CD14-positive monocyte (primary cell): ENCODE data around the gene CDH22. TPM values are rescaled to one million over a fixed set of nuclear protein-coding genes. Genes with fewer than 3 reads are reported as not detected.

Source experiments
- DNase-seq, 3 donors: peaks; one replicate each; pipeline ENCODE4 v3.0.0-alpha.2; 2011 to 2022
- H2AFZ ChIP-seq: 2 replicates; pipeline ENCODE4 v1.6.0; 2012; ENCODE audit warnings: mild to moderate bottlenecking, low read depth, low read length, inconsistent platforms; ENCODE audit not compliant: insufficient read depth, poor library complexity, severe bottlenecking
- H3K27ac ChIP-seq, 2 donors: 1 replicate in 1 of 2; 2 replicates in 1 of 2; pipeline ENCODE4 v1.5.1; 2012 to 2013; ENCODE audit warnings: low read length in 2 of 2, control low read depth in 1 of 2, inconsistent platforms in 1 of 2, low read depth in 1 of 2, mild to moderate bottlenecking in 1 of 2
- H3K27me3 ChIP-seq, 2 donors: one replicate each; pipeline versions ENCODE4 v1.6.0 to v1.6.1; 2011 to 2013; ENCODE audit warnings: low read length in 2 of 2; ENCODE audit not compliant: control insufficient read depth in 2 of 2, insufficient read depth in 2 of 2
- H3K36me3 ChIP-seq, 2 donors: replicated peaks in 1 of 2; 1 replicate in 1 of 2; 2 replicates in 1 of 2; pipeline versions ENCODE4 v1.5.1 to v1.6.1; 2012 to 2013; ENCODE audit warnings: low read length in 2 of 2, control low read depth in 1 of 2, inconsistent platforms in 1 of 2, mild to moderate bottlenecking in 1 of 2; ENCODE audit not compliant: insufficient read depth in 2 of 2, control insufficient read depth in 1 of 2
- H3K4me1 ChIP-seq, 2 donors: 1 replicate in 1 of 2; 2 replicates in 1 of 2; pipeline versions ENCODE4 v1.5.1 to v1.6.1; 2012 to 2013; ENCODE audit warnings: low read length in 2 of 2, control low read depth in 1 of 2, inconsistent platforms in 1 of 2, mild to moderate bottlenecking in 1 of 2, moderate library complexity in 1 of 2; ENCODE audit not compliant: insufficient read depth in 2 of 2, control insufficient read depth in 1 of 2
- H3K4me2 ChIP-seq: replicated peaks from 2 replicates; pipeline ENCODE3; 2012; ENCODE audit warnings: low read length, moderate library complexity, mild to moderate bottlenecking; ENCODE audit not compliant: poor library complexity, severe bottlenecking; ENCODE audit errors: extremely low read depth
- H3K4me3 ChIP-seq, 3 experiments: fragments of 200-600 bp in 1 of 3; sonication (generic) in 1 of 3; replicated peaks in 1 of 3; 1 replicate in 2 of 3; 2 replicates in 1 of 3; pipeline ENCODE4 v1.5.1; 2011 to 2013; ENCODE audit warnings: low read length in 3 of 3, mild to moderate bottlenecking in 3 of 3, control low read depth in 2 of 3, low read depth in 2 of 3, inconsistent platforms in 1 of 3, moderate library complexity in 1 of 3
- H3K79me2 ChIP-seq: 2 replicates; pipeline ENCODE4 v1.6.0; 2012; ENCODE audit warnings: mild to moderate bottlenecking, control low read depth, inconsistent platforms, low read length, moderate library complexity; ENCODE audit not compliant: insufficient read depth
- H3K9ac ChIP-seq: 2 replicates; pipeline ENCODE4 v1.6.0; 2017; ENCODE audit warnings: low read length, mild to moderate bottlenecking; ENCODE audit not compliant: insufficient read depth, poor library complexity, severe bottlenecking
- H3K9me3 ChIP-seq, 2 donors: replicated peaks in 1 of 2; 1 replicate in 1 of 2; 2 replicates in 1 of 2; pipeline versions ENCODE4 v1.5.1 to v1.6.1; 2012 to 2013; ENCODE audit warnings: low read length in 2 of 2, control low read depth in 1 of 2; ENCODE audit not compliant: control insufficient read depth in 1 of 2, insufficient read depth in 1 of 2
- H4K20me1 ChIP-seq: 2 replicates; pipeline ENCODE4 v1.6.0; 2012; ENCODE audit warnings: mild to moderate bottlenecking, low read length, control low read depth, moderate library complexity; ENCODE audit not compliant: insufficient read depth
- H3K27ac Mint-ChIP-seq, 7 donors: one replicate each; pipeline ENCODE4 v1.8.0; 2020; ENCODE audit warnings: mild to moderate bottlenecking in 7 of 7, mixed read lengths in 7 of 7, moderate library complexity in 6 of 7, inconsistent platforms in 2 of 7
- H3K27me3 Mint-ChIP-seq, 3 donors: one replicate each; pipeline ENCODE4 v1.8.0; 2021 to 2022; ENCODE audit warnings: low read depth in 3 of 3, mild to moderate bottlenecking in 3 of 3, mixed read lengths in 3 of 3, moderate library complexity in 3 of 3, inconsistent platforms in 1 of 3
- H3K36me3 Mint-ChIP-seq, 2 donors: one replicate each; pipeline ENCODE4 v1.8.0; 2020; ENCODE audit warnings: mixed read lengths in 2 of 2, inconsistent platforms in 1 of 2, mild to moderate bottlenecking in 1 of 2
- H3K4me1 Mint-ChIP-seq: one replicate; pipeline ENCODE4 v1.8.0; 2020; ENCODE audit warnings: mild to moderate bottlenecking, mixed read lengths
- H3K4me3 Mint-ChIP-seq, 2 donors: one replicate each; pipeline ENCODE4 v1.8.0; 2020; ENCODE audit warnings: mild to moderate bottlenecking in 2 of 2, mixed read lengths in 2 of 2, moderate library complexity in 1 of 2
- H3K9me3 Mint-ChIP-seq, 7 donors: one replicate each; pipeline ENCODE4 v1.8.0; 2020 to 2022; ENCODE audit warnings: mixed read lengths in 7 of 7, mild to moderate bottlenecking in 6 of 7, moderate library complexity in 6 of 7, inconsistent platforms in 2 of 7
- WGBS: methylation state at CpG from one replicate; pipeline ENCODE4 v1.1.5; 2013; ENCODE audit warnings: missing lambda C conversion rate; ENCODE audit not compliant: insufficient coverage; 5-methylcytosine and 5-hydroxymethylcytosine counted together
- intact Hi-C, 2 donors: fragments of 100-400 bp; cut with micrococcal nuclease; formaldehyde crosslinking; loops; one replicate each; pipeline versions ENCODE4 v1.15.0 to v1.15.1; 2023
- polyA plus RNA-seq, 3 donors: library from polyadenylated mRNA; depleted of rRNA in 1 of 3; unstranded in 2 of 3; stranded (reverse) in 1 of 3; fragments of 300-500 nt in 2 of 3; fragments of >200 nt in 1 of 3; fragmentation: Illumina TruSeq in 2 of 3; gene quantifications; 1 replicate in 2 of 3; 2 replicates in 1 of 3; pipeline ENCODE4 v1.2.3, GENCODE V29; 2012 to 2021
- TF ChIP-seq, protein P1 (sequence below): fragments of 200-600 bp; IDR thresholded peaks from one replicate; pipeline ENCODE4 v1.8.0; 2022; ENCODE audit warnings: antibody characterized with exemption, mild to moderate bottlenecking

Gene CDH22
- polyA plus RNA-seq, 3 donors, result not detected

DNA sequence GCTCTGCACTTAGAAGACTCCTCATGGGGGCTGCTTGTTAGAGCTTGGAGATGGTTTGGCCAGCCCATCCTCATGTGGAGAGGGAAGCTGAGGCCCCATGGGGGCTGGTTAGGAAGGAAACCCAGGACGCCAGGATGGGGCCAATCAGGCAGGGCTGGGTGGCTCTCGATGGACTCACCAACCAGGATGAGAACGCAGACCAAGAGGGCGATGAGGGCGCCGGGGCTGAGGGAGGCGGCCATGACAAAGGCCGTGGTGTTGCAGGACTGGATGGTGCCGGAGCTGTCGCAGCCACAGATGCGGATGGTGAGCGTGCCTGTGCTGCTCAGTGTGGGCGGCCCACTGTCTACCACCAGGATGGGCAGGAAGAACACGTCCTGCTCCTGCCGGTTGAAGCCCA, 130.5 kb downstream of the CDH22 start:
- Histone ChIP-seq H3K9ac (no peak overlapping the region), H3K36me3 (no peaks in the 10 kb centered on the region), H4K20me1 (no peaks in the 10 kb centered on the region), H3K27me3 (peaks cover 26 to 34% of the 10 kb centered on the region in 2 donors), H3K9me3 (peaks cover 0 to 4% of the 10 kb centered on the region in 2 donors), H3K79me2 (no peaks in the 10 kb centered on the region), H3K4me3 (no peak overlapping the region), H3K27ac (no peak overlapping the region), H3K4me2 (no peak overlapping the region), H3K4me1 (no peaks in the 10 kb centered on the region), H2AFZ (no peak overlapping the region)
- Mint-ChIP-seq H3K4me3 (no peak overlapping the region), H3K27me3 (peaks cover 57 to 67% (median 63%) of the 10 kb centered on the region in 3 donors), H3K27ac (no peak overlapping the region), H3K4me1 (peaks cover 4% of the 10 kb centered on the region), H3K9me3 (peaks cover 0 to 12% (median 2%) of the 10 kb centered on the region in 7 donors), H3K36me3 (no peaks in the 10 kb centered on the region)
- intact Hi-C loops, result loop anchor here (10.0 kb wide), 2 partner anchors 153 to 163 kb away; partner anchors contain the start of gene SLC12A5 (in 1 of the 2)
- no peak for DNase-seq
- whole genome bisulfite sequencing, result 93% methylated on average over 15 of the region's 15 CpGs
- TF ChIP-seq, protein P1, sequence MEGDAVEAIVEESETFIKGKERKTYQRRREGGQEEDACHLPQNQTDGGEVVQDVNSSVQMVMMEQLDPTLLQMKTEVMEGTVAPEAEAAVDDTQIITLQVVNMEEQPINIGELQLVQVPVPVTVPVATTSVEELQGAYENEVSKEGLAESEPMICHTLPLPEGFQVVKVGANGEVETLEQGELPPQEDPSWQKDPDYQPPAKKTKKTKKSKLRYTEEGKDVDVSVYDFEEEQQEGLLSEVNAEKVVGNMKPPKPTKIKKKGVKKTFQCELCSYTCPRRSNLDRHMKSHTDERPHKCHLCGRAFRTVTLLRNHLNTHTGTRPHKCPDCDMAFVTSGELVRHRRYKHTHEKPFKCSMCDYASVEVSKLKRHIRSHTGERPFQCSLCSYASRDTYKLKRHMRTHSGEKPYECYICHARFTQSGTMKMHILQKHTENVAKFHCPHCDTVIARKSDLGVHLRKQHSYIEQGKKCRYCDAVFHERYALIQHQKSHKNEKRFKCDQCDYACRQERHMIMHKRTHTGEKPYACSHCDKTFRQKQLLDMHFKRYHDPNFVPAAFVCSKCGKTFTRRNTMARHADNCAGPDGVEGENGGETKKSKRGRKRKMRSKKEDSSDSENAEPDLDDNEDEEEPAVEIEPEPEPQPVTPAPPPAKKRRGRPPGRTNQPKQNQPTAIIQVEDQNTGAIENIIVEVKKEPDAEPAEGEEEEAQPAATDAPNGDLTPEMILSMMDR, result no peak

DNA sequence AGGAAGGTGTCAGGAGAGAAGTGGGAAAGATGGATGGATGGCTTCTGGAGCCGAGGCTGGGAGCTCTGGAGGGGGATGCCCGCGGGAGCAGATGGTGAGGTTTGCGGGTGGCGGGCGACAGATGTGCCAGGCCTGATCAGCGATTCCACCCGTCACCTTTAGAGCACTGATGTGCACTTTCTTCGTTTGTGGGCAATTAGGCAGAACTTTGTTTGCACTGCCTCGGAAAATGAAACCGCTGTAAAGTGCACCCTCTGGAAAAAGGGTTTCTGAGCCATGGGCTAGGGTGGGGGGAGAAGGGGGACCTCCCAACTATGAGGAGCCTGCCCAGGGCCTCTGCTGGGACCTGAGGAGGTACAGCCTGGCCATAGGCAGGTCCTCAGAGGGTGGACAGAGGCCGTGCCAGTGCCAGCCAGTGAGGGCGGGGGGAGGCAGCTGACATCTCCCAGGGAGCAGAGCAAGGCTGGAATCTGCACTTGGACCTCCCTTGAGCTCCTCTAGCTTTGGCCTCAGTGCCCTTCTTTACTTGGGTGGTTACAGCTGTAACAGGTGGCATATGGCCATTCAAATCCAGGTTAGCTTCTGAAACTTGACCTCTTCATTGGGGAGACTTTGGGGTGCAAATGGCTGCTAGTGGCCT, 131.4 kb downstream of the CDH22 start:
- H3K4me1 Mint-ChIP-seq, result peaks cover 7% of the 10 kb centered on the region
- TF ChIP-seq, protein P1, result no peak
- no peak overlapping the region for H3K27ac ChIP-seq
- no peaks in the 10 kb centered on the region for H3K36me3 Mint-ChIP-seq
- peaks cover 60 to 71% (median 70%) of the 10 kb centered on the region in 3 donors for H3K27me3 Mint-ChIP-seq
- no peak overlapping the region for H2AFZ ChIP-seq
- 91% methylated on average over 13 of the region's 13 CpGs for WGBS
- no peak overlapping the region for H3K9ac ChIP-seq
- H3K27ac Mint-ChIP-seq, result peak overlapping the region in 1 of 7 donors; percentile 45
- peaks cover 0 to 16% (median 2%) of the 10 kb centered on the region in 7 donors for H3K9me3 Mint-ChIP-seq
- no peaks in the 10 kb centered on the region for H3K36me3 ChIP-seq
- H3K79me2 ChIP-seq, result no peaks in the 10 kb centered on the region
- H3K9me3 ChIP-seq, result peaks cover 0 to 4% of the 10 kb centered on the region in 2 donors
- H3K4me2 ChIP-seq, result no peak overlapping the region
- no peaks in the 10 kb centered on the region for H4K20me1 ChIP-seq
- no peaks in the 10 kb centered on the region for H3K4me1 ChIP-seq
- intact Hi-C loops, result loop anchor here (10.0 kb wide), 2 partner anchors 152 to 162 kb away; partner anchors contain the start of gene SLC12A5 (in 1 of the 2)
- no peak for DNase-seq
- peaks cover 28 to 43% of the 10 kb centered on the region in 2 donors for H3K27me3 ChIP-seq
- peak overlapping the region in 1 of 2 donors; percentile 36 for H3K4me3 Mint-ChIP-seq
- no peak overlapping the region for H3K4me3 ChIP-seq
